ENCODE measurements around the gene TSHZ3.
A peak's percentile ranks its signal among the peaks of the same experiment; 100 is the strongest.

The TSHZ3 gene

GRCh38 chr19:31314156-31314555 is 35.1 kb downstream of the TSHZ3 start:
- DNase-seq (ENCODE audit: low spot score), result no peak
- no peak for FAIRE-seq

DNA sequence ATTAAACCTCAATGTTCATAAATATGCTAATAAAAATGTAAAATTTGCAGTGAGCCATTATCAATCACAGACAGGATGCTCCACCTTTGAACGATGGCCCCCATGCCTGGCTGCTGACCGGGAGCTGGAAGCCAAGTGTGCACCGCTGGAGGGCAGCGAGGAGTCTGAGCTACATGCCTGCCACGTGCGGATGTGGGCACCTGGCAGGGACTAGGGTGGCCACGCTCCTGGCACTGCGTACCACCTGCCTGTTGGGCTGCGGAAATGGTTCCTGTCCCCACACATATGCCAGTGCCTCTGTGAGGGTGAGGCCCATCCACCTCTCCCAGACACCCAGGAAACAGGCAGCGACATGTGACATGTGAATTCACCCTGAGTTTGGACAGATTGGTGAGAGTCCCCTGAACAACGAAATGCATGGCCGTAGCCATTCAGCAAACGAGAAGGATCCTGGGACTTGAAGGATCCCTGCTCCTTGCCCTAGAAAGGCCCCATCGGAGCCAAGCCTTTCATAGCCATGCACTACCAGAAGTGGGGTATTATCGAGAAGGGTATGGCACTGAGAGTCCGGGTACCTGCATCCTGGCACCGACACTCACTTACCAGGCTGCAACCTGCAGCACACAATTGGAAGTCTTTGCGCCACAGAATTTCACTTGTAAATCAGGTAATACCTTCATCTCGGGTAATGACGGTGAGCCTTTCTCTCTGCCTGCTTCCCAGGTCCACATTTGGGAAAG is 35.8 kb downstream of the TSHZ3 start:
- FAIRE-seq (no peak), DNase-seq (ENCODE audit: low spot score) (no peak)

GRCh38 chr19:31312677-31313244 is 36.5 kb downstream of the TSHZ3 start:
- FAIRE-seq (no peak), DNase-seq (ENCODE audit: low spot score) (no peak)

DNA sequence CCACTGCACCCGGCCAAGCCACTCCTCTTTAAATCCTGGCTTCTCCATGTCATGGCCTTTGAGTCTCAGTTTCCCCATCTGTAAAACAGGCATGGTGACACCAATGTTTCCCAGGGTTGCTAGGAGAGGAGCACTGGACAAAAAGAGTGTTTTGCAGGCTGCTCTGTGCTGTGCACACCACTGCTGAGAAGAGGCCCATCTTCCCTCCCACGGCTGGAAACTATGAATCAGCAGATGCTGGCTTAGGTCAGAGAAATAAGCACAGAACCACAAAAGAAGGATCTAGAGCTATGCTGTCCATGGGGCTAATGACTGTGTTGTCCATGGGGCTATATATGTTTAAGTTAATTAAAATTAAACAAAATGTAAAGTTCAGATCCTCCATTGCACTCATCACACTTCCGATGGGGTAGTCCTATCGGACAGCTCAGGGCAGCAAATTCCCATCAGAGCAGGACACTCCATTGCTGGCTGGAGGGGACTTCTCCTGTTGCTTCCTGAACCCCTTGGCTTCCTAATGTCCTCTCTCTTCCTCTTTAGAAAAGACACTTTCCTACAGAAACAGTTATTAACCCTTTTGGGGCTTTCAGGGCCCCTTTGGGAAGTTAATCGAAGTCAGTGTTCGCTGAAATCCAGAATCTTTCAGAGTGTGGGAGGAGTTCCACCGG is 37.1 kb downstream of the TSHZ3 start:
- no peak for FAIRE-seq

DNA sequence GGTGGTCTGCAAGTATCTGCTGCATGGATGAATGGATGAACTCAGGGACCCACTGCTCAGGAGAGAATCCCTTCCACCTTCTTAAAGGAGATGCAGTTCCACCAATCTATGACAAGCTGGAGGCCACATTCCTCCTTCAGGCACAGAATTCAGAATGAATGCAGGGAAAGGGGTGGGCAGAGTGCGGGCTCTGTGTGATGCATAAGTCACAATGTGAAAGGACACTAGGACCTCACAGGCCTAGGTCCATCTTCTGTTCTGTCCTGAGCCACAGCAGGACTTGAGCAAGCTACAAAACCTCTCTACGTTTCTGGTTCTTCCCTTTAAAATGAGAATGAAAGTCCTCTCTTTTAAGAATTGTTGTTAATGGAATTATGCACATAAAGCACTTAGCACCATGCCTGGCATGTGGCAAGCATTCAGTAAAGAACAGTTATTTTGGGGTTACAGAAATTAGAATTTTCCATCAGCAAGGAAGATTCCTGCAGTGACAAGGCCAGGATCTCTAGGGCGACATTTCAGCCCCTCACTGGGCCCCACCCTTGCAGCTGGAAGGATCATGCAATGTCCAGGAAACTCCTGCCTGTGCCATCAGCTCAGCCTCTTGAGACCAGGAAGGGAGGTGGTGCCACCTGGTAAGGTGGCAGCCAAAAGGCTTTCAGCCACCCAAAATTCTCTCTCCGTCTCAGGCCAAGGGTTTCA is 38.7 kb downstream of the TSHZ3 start:
- FAIRE-seq (no peak), DNase-seq (ENCODE audit: low spot score) (no peak)

More for the DNA sequence above, 37.1 kb downstream of the TSHZ3 start:
- DNase-seq (ENCODE audit: low spot score), result peak; percentile 57

DNA sequence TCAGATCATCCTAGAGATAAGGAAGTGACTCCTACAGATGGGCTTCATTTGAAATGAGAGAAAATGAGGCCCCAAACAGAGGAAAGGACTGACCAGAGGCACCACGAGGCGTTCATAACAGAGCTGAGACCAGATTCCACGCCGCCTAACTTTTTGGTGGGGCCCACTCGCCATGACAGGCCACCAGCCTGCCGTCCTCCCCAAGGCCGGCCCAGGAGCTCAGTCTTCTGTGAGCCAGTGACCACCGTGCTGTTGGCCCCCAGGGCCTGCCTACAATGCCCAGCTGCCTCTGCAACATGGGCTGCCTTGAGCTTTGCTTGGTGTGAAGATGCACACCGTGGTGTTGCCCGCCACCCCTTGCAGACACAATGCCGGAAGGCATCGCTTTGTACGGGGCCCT is 40.5 kb downstream of the TSHZ3 start:
- DNase-seq (ENCODE audit: low spot score) (no peak), FAIRE-seq (no peak)

DNA sequence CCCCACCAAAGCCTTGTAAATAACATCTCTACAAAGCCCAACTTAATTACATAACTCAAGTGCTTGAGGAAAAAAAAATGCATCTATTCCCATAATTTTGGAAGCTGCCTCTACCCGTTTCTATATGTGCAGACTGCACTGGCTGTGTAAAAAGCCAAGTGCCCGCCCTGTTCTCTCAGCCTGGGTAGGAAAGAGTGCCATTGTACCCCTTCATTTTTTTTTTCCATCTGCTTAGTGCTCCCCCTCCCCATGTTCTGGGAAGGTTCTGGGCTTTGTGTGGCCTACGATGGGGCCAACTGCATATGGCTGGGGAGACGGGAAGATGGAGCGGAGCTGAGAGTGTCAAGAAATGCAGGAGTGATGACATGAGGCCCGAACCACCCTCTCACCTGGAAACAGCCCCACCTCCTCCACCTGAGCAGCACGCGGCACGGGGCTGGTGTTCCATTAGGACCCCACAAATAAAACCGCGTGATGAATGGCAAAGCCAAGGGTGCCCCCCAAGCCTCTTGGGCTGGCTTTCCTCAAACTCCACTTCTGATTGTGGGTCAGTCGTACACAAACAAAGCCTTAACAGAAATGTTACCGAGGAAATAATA is 42.1 kb downstream of the TSHZ3 start:
- DNase-seq (ENCODE audit: low spot score), result no peak
- FAIRE-seq, result no peak

- FAIRE-seq, result no peak
- DNase-seq (ENCODE audit: low spot score), result no peak
Measured at GRCh38 chr19:31306006-31306753, 43.1 kb downstream of the TSHZ3 start.

- no peak for DNase-seq (ENCODE audit: low spot score)
- no peak for FAIRE-seq
Measured at GRCh38 chr19:31304831-31305312, 44.4 kb downstream of the TSHZ3 start.

DNA sequence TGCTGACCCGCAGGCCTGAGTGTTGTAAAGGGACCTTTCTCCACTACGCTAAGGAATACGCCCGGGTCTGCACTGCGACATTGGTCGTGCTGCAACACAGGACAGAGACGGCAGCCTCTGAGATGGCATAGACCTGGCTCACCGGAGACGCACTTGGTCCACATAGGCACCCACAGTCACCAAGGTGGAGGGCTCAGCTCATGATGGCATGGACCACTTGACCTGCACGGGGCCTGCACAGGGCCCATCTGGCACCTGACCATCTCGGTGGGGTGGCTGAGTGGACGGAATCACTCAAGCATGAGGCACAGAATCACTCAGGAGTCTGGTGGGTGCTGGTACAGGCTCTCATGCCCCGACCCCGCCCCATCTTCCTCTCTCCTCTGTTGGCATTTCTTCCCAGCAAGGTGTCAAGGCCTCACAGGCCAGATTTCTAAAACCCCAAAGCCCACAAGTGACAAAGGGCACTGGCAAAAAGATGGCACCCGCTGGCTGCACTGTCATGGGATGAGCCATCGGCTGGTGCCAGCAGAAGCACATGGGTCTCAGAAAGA is 45.9 kb downstream of the TSHZ3 start:
- DNase-seq (ENCODE audit: low spot score) (no peak), FAIRE-seq (no peak)

GRCh38 chr19:31301306-31301980 is 47.8 kb downstream of the TSHZ3 start:
- DNase-seq (ENCODE audit: low spot score) (no peak), FAIRE-seq (no peak)

GRCh38 chr19:31300422-31300821 is 48.8 kb downstream of the TSHZ3 start:
- DNase-seq (ENCODE audit: low spot score) (no peak), FAIRE-seq (no peak)

- FAIRE-seq, result no peak
- DNase-seq (ENCODE audit: low spot score), result no peak
Measured at GRCh38 chr19:31299665-31300064, 49.6 kb downstream of the TSHZ3 start.

DNA sequence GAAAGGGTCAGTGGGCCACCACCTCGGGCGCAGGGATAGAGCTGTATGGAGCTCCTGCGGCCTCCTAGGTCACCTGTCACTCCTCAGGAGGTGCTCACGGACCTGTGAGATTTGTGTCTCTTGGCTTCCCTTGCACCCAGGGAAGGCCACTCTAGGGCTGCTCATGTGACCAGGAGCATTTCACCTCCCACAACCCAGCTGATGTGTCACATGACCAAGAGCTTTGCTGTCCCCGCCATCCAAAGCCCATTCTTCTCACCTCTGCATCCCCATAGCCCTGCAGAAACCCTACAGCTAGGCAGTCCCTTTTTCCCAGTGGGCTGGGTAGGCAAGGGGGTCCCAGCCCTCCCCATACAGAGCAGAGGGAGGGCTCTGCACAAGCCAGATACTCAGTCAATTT is 51.2 kb downstream of the TSHZ3 start:
- no peak for DNase-seq (ENCODE audit: low spot score)
- FAIRE-seq, result no peak

- DNase-seq (ENCODE audit: low spot score), result no peak
- FAIRE-seq, result no peak
Measured at GRCh38 chr19:31296741-31297390, 52.4 kb downstream of the TSHZ3 start.

DNA sequence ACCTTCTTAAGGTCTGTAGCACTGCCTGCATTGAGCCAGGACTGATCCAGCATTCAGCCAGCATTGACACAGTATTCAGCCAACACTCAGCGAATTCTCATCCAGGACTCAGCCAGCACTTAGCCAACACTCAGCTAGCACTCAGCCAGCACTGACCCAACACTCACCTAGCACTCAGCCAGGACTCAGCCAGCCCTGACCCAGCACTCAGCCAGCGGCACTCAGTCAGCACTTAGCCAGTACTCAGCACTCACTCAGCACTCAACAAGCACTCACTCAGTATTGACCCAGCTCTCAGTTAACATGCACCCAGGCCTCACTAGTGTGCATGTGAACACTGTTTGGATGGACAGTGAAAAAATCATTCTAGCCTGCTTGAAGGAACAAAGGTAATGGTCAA is 55.0 kb downstream of the TSHZ3 start:
- DNase-seq (ENCODE audit: low spot score) (no peak), FAIRE-seq (no peak)

GRCh38 chr19:31292639-31293185 is 56.5 kb downstream of the TSHZ3 start:
- DNase-seq (ENCODE audit: low spot score), result no peak
- FAIRE-seq, result no peak

DNA sequence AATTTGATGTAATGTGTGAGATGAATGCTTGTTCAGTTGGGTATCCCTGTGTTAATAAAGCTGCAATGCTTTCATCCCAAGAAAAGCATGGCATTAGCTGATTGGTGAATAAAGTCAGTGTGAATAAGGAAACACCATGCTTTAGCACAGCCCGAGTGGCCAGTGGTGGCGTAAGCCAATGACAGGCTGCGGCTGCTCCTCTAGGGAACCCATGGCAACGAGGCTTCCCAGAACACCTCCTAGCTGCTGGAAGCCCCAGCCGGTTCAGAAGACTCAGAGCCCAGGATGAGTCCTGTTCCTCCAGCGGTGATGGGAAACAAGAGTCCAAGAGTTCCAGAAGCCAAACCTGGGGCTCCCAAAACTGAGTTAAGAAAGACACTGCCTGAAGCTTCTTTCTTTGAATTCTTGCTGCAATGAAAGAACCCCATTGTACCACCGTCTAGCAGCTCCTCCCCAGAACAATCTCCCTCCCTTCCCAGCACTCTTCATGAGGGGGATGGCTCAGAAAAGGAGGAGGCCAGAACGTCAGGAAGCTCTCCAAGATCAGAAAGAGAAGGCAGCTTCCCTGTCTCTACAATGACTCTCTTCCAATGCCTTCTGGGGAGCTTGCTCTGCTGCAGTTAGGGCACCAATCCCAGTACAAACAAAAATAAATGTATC is 58.2 kb downstream of the TSHZ3 start:
- FAIRE-seq (no peak), DNase-seq (ENCODE audit: low spot score) (no peak)

DNA sequence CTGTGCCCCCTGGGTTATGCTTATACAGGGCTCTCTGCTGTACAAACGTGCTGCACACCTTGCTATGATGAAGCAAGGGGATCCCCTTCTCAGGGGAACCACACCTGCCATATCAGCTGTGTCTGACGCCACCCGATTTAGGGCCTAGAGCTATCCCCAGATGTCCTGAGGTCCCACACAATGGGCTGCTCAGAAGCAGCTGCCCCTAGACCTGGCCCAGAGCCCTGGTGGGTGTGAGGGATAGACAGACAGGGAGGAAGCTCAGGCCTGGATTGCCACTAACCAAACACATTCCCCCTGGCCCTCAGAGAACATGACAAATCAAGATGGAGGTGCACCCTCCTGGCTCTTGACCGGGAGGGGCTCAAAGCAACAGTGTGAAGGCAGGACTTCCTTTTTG is 59.3 kb downstream of the TSHZ3 start:
- FAIRE-seq (no peak), DNase-seq (ENCODE audit: low spot score) (no peak)

Measured in RCC 7860 (cell line).